K562 (cell line): ENCODE data around the gene CRHR2. TPM values are rescaled to one million over a fixed set of nuclear protein-coding genes. Genes with fewer than 3 reads are reported as not detected.

Experiments used
- CHD7 ChIP-seq: fragments of 200-600 bp; sonication (generic); IDR thresholded peaks from one replicate; pipeline ENCODE4 v1.6.1; 2012; ENCODE audit warnings: mild to moderate bottlenecking, low read depth, low read length, inconsistent platforms
- DMBX1 ChIP-seq: fragments of 250-450 bp; sonication (Bioruptor Pico); IDR thresholded peaks from 2 replicates; pipeline ENCODE4 v1.8.0; 2022; ENCODE audit warnings: inconsistent platforms, mild to moderate bottlenecking, moderate library complexity, borderline replicate concordance
- EP400 ChIP-seq: fragments of 450-650 bp; IDR thresholded peaks from 2 replicates; pipeline ENCODE4 v1.6.1; 2017; ENCODE audit warnings: antibody characterized with exemption, mild to moderate bottlenecking, moderate library complexity
- FOXJ2 ChIP-seq: fragments of 200-800 bp; sonication (Bioruptor generic); IDR thresholded peaks from 2 replicates; pipeline ENCODE4 v1.6.1; 2016; ENCODE audit warnings: missing genetic modification characterization, missing compliant biosample characterization
- HLTF ChIP-seq: fragments of 450-650 bp; IDR thresholded peaks from 2 replicates; pipeline ENCODE4 v1.6.1; 2016
- HNRNPUL1 ChIP-seq: fragments of 200-400 bp; formaldehyde crosslinking; IDR thresholded peaks from 2 replicates; pipeline ENCODE4 v1.6.1; 2017; ENCODE audit warnings: low read length
- KDM5B ChIP-seq: fragments of 200-600 bp; sonication (generic); IDR thresholded peaks from 2 replicates; pipeline ENCODE4 v1.6.1; 2012; ENCODE audit warnings: low read depth, mild to moderate bottlenecking, moderate library complexity, low read length, control low read depth, inconsistent platforms; ENCODE audit not compliant: insufficient replicate concordance
- MYNN ChIP-seq, 2 experiments: sonication (generic); formaldehyde crosslinking in 1 of 2; IDR thresholded peaks; 2 replicates each; pipeline versions ENCODE4 v1.5.0 to v1.6.1; 2016 to 2020; ENCODE audit warnings: antibody characterized with exemption in 1 of 2, missing genetic modification reagents in 1 of 2
- NUFIP1 ChIP-seq: fragments of 450-650 bp; IDR thresholded peaks from 2 replicates; pipeline ENCODE4 v1.6.1; 2018; ENCODE audit not compliant: partially characterized antibody
- SAFB2 ChIP-seq: fragments of 200-400 bp; formaldehyde crosslinking; IDR thresholded peaks from 2 replicates; pipeline ENCODE4 v1.6.1; 2018; ENCODE audit warnings: borderline replicate concordance, low read length, low read depth, moderate library complexity; ENCODE audit not compliant: severe bottlenecking
- polyA plus RNA-seq, 8 experiments: library from polyadenylated mRNA; depleted of rRNA in 4 of 8; stranded (reverse) in 5 of 8; unstranded in 3 of 8; fragments of >200 nt; fragmentation: Nextera tagmentation in 2 of 8; fragmentation: Illumina TruSeq in 1 of 8; extraction: Ambion mirVana in 2 of 8; extraction: Trizol in 1 of 8; gene quantifications; 2 replicates each; pipeline versions ENCODE4 v1.2.1 to v1.2.3, GENCODE V29; 2011 to 2014; ENCODE audit warnings: inconsistent platforms in 1 of 8, missing spikeins in 1 of 8
- total RNA-seq, 7 experiments: library from RNA; depleted of rRNA in 6 of 7; stranded (reverse); fragments of >200 nt in 6 of 7; fragmentation: Illumina TruSeq in 2 of 7; extraction: Trizol in 2 of 7; gene quantifications; 2 replicates each; pipeline versions ENCODE4 v1.2.1 to v1.2.3, GENCODE V29; 2011 to 2021; ENCODE audit warnings: low replicate concordance in 1 of 7
- TF ChIP-seq, protein P1 (sequence below): sonication (generic); formaldehyde crosslinking; IDR thresholded peaks from 2 replicates; pipeline ENCODE4 v1.8.1; 2023; ENCODE audit warnings: mild to moderate bottlenecking, missing genetic modification reagents, moderate library complexity
- TF ChIP-seq, protein P2 (sequence below): fragments of 250-450 bp; sonication (Bioruptor Pico); IDR thresholded peaks from 2 replicates; pipeline ENCODE4 v1.5.0; 2021
- TF ChIP-seq, protein P3 (sequence below): sonication (generic); formaldehyde crosslinking; IDR thresholded peaks from 2 replicates; pipeline ENCODE4 v1.8.1; 2022; ENCODE audit warnings: missing genetic modification reagents

CRHR2 gene
- total and polyA plus RNA-seq, 9 of the 15 experiments (the other 6 are each of a cell fraction or from before 2014, with no cell fraction given) = not detected

DNA sequence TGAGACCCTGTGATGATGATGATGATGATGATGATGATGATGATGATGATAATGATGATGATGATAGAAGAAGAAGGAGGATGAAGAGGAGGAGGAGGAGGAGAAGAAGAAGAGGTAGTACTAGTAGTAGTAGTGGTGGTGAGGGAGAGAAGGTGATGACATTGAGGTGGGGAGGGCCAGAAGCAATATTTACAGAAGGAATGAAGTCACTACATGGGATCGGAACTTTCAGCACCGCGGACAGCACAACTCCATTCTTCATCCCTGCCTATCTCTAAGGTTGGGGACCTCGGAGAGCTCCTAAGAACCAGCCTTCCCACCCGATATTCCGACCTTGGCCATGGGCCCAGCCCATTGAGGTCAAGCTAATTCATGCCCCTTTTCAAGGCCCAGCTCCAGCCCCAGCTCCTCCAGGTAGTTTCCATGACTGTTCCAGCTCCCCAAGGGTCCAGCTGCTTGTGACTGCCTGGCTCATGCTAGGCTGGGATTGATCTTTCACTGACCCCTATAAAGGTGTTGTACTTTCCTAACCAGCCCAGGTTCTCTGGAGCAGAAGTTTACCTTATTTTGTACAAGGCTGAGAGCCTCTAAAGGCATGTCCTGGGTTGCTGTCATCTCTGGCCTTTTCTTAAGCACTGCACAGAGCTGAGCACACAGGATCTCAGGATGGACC is 10.3 kb downstream of the CRHR2 start (continued):
- TF ChIP-seq CHD7 (no peak), SAFB2 (no peak), HLTF (no peak), HNRNPUL1 (no peak), DMBX1 (CRISPR knock-in tag) (peak; percentile 97), NUFIP1 (no peak), FOXJ2 (peak; percentile 80), EP400 (no peak), KDM5B (no peak), MYNN (IDR thresholded peaks at IDR 0.05) (no peak), MYNN (CRISPR knock-in tag; IDR thresholded peaks at IDR 0.05) (no peak; the same call in 1 of the 2 replicates)
- TF ChIP-seq, protein P1, sequence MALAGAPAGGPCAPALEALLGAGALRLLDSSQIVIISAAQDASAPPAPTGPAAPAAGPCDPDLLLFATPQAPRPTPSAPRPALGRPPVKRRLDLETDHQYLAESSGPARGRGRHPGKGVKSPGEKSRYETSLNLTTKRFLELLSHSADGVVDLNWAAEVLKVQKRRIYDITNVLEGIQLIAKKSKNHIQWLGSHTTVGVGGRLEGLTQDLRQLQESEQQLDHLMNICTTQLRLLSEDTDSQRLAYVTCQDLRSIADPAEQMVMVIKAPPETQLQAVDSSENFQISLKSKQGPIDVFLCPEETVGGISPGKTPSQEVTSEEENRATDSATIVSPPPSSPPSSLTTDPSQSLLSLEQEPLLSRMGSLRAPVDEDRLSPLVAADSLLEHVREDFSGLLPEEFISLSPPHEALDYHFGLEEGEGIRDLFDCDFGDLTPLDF (CRISPR knock-in tag) = peak; percentile 88
- TF ChIP-seq, protein P2, sequence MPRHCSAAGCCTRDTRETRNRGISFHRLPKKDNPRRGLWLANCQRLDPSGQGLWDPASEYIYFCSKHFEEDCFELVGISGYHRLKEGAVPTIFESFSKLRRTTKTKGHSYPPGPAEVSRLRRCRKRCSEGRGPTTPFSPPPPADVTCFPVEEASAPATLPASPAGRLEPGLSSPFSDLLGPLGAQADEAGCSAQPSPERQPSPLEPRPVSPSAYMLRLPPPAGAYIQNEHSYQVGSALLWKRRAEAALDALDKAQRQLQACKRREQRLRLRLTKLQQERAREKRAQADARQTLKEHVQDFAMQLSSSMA (CRISPR knock-in tag) = no peak
- TF ChIP-seq, protein P3, sequence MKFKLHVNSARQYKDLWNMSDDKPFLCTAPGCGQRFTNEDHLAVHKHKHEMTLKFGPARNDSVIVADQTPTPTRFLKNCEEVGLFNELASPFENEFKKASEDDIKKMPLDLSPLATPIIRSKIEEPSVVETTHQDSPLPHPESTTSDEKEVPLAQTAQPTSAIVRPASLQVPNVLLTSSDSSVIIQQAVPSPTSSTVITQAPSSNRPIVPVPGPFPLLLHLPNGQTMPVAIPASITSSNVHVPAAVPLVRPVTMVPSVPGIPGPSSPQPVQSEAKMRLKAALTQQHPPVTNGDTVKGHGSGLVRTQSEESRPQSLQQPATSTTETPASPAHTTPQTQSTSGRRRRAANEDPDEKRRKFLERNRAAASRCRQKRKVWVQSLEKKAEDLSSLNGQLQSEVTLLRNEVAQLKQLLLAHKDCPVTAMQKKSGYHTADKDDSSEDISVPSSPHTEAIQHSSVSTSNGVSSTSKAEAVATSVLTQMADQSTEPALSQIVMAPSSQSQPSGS (CRISPR knock-in tag) = peak; percentile 57; the same call in 1 of the 2 replicates
